RWPE1 (cell line): ENCODE measurements around the gene TEKT5.

Experiments
- CTCF ChIA-PET: fragments of 350-600 bp; sonication (Branson Sonifier 250); formaldehyde crosslinking; extraction: SDS; loops from one replicate; lab custom pipeline; 2021; lab: Yijun Ruan, JAX
- POLR2A ChIA-PET: fragments of 400-600 bp; formaldehyde crosslinking; extraction: SDS; loops from one replicate; lab custom pipeline; 2020; ENCODE audit warnings: antibody characterized with exemption; ENCODE audit not compliant: low non-redundant PET; lab: Yijun Ruan, JAX
- DNase-seq: peaks from one replicate; pipeline ENCODE4 v3.0.0; 2012; ENCODE audit warnings: low spot score
- H3K27ac ChIP-seq: fragments of 450-650 bp; 2 replicates; pipeline ENCODE4 v1.5.1; 2017
- TF ChIP-seq, protein P1 (sequence below): fragments of 450-650 bp; conservative IDR thresholded peaks from 2 replicates; pipeline ENCODE4 v1.5.1; 2017; ENCODE audit warnings: low read depth, mild to moderate bottlenecking

The TEKT5 gene

DNA sequence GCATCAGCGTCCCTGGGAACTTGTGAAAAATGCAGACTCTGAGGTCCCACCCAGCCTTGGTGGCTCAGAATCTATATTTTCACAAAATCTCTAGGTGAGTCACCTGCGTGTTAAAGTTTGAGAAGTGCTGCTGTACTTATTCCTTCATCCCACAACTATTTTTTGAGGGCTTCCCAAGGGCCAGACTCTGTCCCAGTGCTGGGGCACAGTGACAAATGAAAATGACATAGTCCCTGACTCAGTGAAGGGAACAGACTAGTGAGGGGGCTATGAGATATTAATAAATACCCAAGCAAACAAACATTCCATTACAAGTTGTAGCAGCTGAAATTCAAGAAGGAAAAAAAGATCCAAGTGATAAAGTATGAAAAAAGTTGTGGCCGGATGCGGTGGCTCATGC lies 104.4 kb downstream of the TEKT5 start:
- TF ChIP-seq, protein P1, sequence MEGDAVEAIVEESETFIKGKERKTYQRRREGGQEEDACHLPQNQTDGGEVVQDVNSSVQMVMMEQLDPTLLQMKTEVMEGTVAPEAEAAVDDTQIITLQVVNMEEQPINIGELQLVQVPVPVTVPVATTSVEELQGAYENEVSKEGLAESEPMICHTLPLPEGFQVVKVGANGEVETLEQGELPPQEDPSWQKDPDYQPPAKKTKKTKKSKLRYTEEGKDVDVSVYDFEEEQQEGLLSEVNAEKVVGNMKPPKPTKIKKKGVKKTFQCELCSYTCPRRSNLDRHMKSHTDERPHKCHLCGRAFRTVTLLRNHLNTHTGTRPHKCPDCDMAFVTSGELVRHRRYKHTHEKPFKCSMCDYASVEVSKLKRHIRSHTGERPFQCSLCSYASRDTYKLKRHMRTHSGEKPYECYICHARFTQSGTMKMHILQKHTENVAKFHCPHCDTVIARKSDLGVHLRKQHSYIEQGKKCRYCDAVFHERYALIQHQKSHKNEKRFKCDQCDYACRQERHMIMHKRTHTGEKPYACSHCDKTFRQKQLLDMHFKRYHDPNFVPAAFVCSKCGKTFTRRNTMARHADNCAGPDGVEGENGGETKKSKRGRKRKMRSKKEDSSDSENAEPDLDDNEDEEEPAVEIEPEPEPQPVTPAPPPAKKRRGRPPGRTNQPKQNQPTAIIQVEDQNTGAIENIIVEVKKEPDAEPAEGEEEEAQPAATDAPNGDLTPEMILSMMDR = no peak
- POLR2A ChIA-PET = no interaction called here
- no peak for DNase-seq
- no peak overlapping the region for H3K27ac ChIP-seq
- CTCF ChIA-PET = no interaction called here

DNA sequence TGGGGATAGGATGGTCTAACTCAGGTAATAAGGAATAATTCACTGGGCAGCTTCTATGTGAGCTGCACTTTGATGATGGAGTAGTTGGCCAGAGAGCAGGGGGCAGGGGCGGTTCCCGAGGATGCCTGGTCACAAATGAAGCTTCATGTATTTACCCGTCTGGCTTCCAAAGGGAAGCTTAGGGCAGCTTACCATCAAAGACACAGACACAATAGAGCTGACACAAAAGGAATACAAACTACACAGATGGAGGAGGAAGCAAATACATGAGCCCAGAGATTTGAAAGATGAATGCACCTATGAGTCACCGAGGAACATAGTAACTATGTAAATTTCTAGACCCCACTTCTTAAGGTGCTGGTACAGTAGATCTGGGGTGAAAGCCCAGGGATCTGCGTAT lies 105.6 kb downstream of the TEKT5 start:
- ChIA-PET POLR2A (interaction anchor here (0.6 kb wide), 1 partner anchor 16 kb away, joined by 3 read pairs; no protein-coding TSS in a partner anchor), CTCF (interaction anchor here (0.6 kb wide), 1 partner anchor 327 kb away, joined by 6 read pairs; no protein-coding TSS in a partner anchor)
- DNase-seq = no peak
- H3K27ac ChIP-seq = no peak overlapping the region
- TF ChIP-seq, protein P1 = no peak

DNA sequence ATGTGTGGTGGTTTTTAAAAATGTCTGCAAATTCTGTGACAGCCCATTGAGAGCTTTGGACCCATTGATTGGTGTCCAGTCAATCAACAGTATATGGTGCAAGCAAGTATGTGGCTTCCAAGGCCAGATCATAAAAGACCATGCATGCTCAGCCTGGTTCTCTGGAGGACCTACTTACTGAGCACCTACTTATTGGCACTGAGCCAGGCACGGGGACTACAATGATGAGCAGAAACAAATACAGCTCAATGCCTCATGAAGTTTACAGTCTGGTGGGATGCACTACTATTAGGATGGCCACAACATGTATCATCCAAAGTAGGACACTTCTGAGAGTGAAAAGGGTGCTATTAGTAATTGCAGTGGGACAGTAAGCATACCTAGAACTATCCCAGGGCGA lies 107.1 kb downstream of the TEKT5 start:
- TF ChIP-seq, protein P1 = no peak
- CTCF ChIA-PET = interaction anchor here (0.5 kb wide), 1 partner anchor 114 kb away, joined by 8 read pairs; no protein-coding TSS in a partner anchor
- H3K27ac ChIP-seq = no peak overlapping the region
- POLR2A ChIA-PET = no interaction called here
- DNase-seq = no peak

DNA sequence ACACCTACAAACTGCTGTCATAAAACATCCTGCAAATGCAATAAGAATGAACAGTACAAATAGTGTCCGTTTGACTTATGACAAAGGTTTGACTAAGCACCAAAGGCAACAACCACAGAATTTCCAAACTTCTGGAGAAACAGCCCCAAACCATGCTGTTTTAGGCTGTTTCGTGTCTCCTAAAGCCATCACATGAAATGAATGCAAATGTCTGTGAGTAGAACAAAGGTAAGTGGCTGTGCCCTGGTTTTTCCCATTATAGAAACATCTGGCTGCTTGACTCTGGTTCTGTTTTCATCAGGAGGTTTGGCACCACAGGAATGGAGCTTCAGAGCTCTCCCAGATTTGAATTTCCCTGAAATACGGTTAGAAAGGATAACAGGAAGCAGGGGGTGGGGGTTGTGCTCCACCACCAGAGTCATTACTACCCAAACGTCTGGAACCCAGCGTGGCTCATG lies 109.7 kb downstream of the TEKT5 start:
- DNase-seq = no peak
- CTCF ChIA-PET = interaction anchor here (0.6 to 0.7 kb wide), 2 partner anchors 20 to 55 kb away, joined by 3 to 5 read pairs; no protein-coding TSS in a partner anchor
- TF ChIP-seq, protein P1 = no peak
- no peak overlapping the region for H3K27ac ChIP-seq
- POLR2A ChIA-PET = no interaction called here

DNA sequence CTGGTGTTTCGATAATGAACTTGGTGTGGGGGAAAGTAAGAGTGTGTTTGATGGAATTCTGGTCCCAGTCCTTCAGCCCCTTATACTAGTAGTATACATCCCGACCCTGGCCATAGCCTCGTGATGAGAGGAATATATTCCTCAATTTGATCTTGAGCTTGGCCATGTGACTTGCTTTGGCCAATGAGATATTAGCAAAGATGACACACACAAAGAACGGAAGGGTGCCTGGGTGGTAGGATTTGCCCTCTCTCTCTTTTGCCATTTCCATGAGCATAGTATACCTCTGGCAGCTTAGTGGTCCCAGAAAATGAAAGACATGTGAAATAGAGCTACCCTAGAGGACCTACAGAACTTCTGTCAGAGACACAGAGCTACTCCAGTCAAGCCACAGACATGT lies 111.5 kb downstream of the TEKT5 start:
- ChIA-PET CTCF (no interaction called here), POLR2A (no interaction called here)
- no peak for DNase-seq
- no peak overlapping the region for H3K27ac ChIP-seq
- TF ChIP-seq, protein P1 = no peak

DNA sequence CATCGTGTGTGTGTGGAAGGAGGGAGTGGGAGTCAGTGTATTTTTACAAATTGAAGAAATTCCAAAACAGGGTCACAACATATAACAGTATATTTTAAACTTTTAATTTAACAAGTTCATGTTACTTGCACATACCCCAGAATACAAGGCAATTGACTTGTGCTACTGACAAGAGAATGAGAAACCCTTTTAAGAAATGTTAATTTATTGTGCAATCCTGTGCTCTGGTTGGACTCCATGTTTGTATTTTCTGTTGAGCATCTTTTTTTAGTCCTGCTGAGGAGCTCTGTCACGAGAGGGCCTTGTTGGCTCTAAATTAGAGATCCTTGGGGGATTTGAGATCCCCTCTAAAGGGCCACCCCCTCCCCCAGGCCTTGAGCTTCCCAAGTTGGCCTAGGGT lies 113.2 kb downstream of the TEKT5 start:
- CTCF ChIA-PET = interaction anchor here (0.6 kb wide), 1 partner anchor 101 kb away, joined by 3 read pairs; no protein-coding TSS in a partner anchor
- POLR2A ChIA-PET = no interaction called here
- no peak for DNase-seq
- no peak overlapping the region for H3K27ac ChIP-seq
- TF ChIP-seq, protein P1 = no peak
